HCT116 (cell line): ENCODE measurements around the gene EMX1. TPM values are rescaled to one million over a fixed set of nuclear protein-coding genes. Genes with fewer than 3 reads are reported as not detected.

Experiments
- ATAC-seq: fragments of 200-7000 bp; cut with Tn5 transposase; 2 replicates; pipeline ENCODE4 v1.9.1; 2020; ENCODE audit warnings: mild to moderate bottlenecking, moderate library complexity
- BruUV-seq: library from RNA; stranded (reverse); fragments of 400-500 nt; replicated peaks from 2 replicates; lab custom pipeline; 2021; lab: Mats Ljungman, UMichigan
- CTCF ChIA-PET: fragments of 300-600 bp; sonication (Branson Sonifier 250); formaldehyde crosslinking; loops from one replicate; lab custom pipeline; 2021; ENCODE audit warnings: antibody characterized with exemption; lab: Charles Lee
- POLR2A ChIA-PET: fragments of 300-600, 350-600 bp; sonication (Branson Sonifier 250); formaldehyde crosslinking; loops from one replicate; lab custom pipeline; 2021; ENCODE audit warnings: antibody characterized with exemption; lab: Charles Lee
- RAD21 ChIA-PET, 2 experiments: fragments of 300-600 bp; sonication (Branson Sonifier 250); formaldehyde crosslinking; loops; one replicate each; lab custom pipeline; 2023; ENCODE audit warnings: low total read pairs in 2 of 2; ENCODE audit not compliant: uncharacterized antibody in 2 of 2, unreplicated experiment in 2 of 2, low non-redundant PET in 1 of 2; lab: Charles Lee
- DNase-seq: peaks from one replicate; pipeline ENCODE4 v3.0.0-alpha.2; 2010; ENCODE audit warnings: low read depth, low spot score
- H2AFZ ChIP-seq: fragments of 200-600 bp; shearing (Covaris generic), sonication (generic); 2 replicates; pipeline ENCODE4 v1.6.1; 2017; ENCODE audit warnings: low read depth, mixed run types, mixed read lengths, antibody characterized with exemption, low read length; ENCODE audit not compliant: poor library complexity, severe bottlenecking
- H3K27ac ChIP-seq: 2 replicates; pipeline ENCODE4 v1.5.1; 2012; ENCODE audit warnings: low read depth, low read length
- H3K27me3 ChIP-seq: fragments of 200-600 bp; sonication (generic); 2 replicates; pipeline ENCODE4 v1.6.1; 2016; ENCODE audit warnings: mixed run types, low read length, mixed read lengths; ENCODE audit not compliant: insufficient read depth
- H3K36me3 ChIP-seq, 2 experiments: fragments of 200-500 bp in 1 of 2; fragments of 200-600 bp in 1 of 2; sonication (Bioruptor generic) in 1 of 2; sonication (generic) in 1 of 2; 2 replicates each; pipeline versions ENCODE4 v1.5.1 to v1.6.1; 2014 to 2016; ENCODE audit warnings: low read length in 2 of 2, inconsistent platforms in 1 of 2, mixed read lengths in 1 of 2, mixed run types in 1 of 2; ENCODE audit not compliant: insufficient read depth in 2 of 2, control insufficient read depth in 1 of 2
- H3K4me1 ChIP-seq, 2 experiments: fragments of 200-600 bp in 1 of 2; sonication (generic) in 1 of 2; 2 replicates each; pipeline versions ENCODE4 v1.5.1 to v1.6.1; 2012 to 2017; ENCODE audit warnings: low read length in 2 of 2, inconsistent platforms in 1 of 2, mild to moderate bottlenecking in 1 of 2, mixed read lengths in 1 of 2, mixed run types in 1 of 2, moderate library complexity in 1 of 2; ENCODE audit not compliant: insufficient read depth in 2 of 2, control insufficient read depth in 1 of 2
- H3K4me2 ChIP-seq: fragments of 200-600 bp; sonication (generic); 2 replicates; pipeline ENCODE4 v1.6.1; 2017; ENCODE audit warnings: mixed run types, low read length, mixed read lengths
- H3K4me3 ChIP-seq, 2 experiments: fragments of 200-600 bp in 1 of 2; sonication (generic) in 1 of 2; replicated peaks in 1 of 2; 2 replicates each; pipeline ENCODE4 v1.5.1; 2011 to 2016; ENCODE audit warnings: low read length in 2 of 2, control low read depth in 1 of 2, low read depth in 1 of 2, mild to moderate bottlenecking in 1 of 2, mixed read lengths in 1 of 2, mixed run types in 1 of 2
- H3K79me2 ChIP-seq: fragments of 200-600 bp; sonication (generic); 2 replicates; pipeline ENCODE4 v1.6.1; 2017; ENCODE audit warnings: mild to moderate bottlenecking, mixed run types, low read length, moderate library complexity, mixed read lengths; ENCODE audit not compliant: insufficient read depth
- H3K9ac ChIP-seq: fragments of 200-600 bp; sonication (generic); 2 replicates; pipeline ENCODE4 v1.6.1; 2016; ENCODE audit warnings: low read length, mixed read lengths
- H3K9me2 ChIP-seq: fragments of 200-600 bp; sonication (generic), shearing (Covaris generic); 2 replicates; pipeline ENCODE4 v1.6.1; 2017; ENCODE audit warnings: mixed run types, mild to moderate bottlenecking, moderate library complexity; ENCODE audit not compliant: insufficient read depth
- H3K9me3 ChIP-seq, 2 experiments: fragments of 200-500 bp in 1 of 2; fragments of 200-600 bp in 1 of 2; sonication (Bioruptor generic) in 1 of 2; sonication (generic) in 1 of 2; 2 replicates each; pipeline ENCODE4 v1.6.1; 2014 to 2017; ENCODE audit warnings: low read length in 2 of 2, mixed read lengths in 2 of 2, inconsistent platforms in 1 of 2, low read depth in 1 of 2, mild to moderate bottlenecking in 1 of 2, mixed run types in 1 of 2, moderate library complexity in 1 of 2; ENCODE audit not compliant: control insufficient read depth in 1 of 2, insufficient read depth in 1 of 2
- H4K20me1 ChIP-seq: fragments of 200-600 bp; sonication (generic), shearing (Covaris generic); 2 replicates; pipeline ENCODE4 v1.6.1; 2017; ENCODE audit warnings: mixed run types, mild to moderate bottlenecking, moderate library complexity; ENCODE audit not compliant: insufficient read depth
- CEBPB ChIP-seq: IDR thresholded peaks from 2 replicates; pipeline ENCODE4 v1.6.1; 2012; ENCODE audit warnings: low read depth
- CTCF ChIP-seq, 3 experiments: fragments of 200-600 bp in 1 of 3; sonication (generic) in 1 of 3; IDR thresholded peaks in 2 of 3; conservative IDR thresholded peaks in 1 of 3; 2 replicates each; pipeline ENCODE4 v1.5.1; 2012 to 2017; ENCODE audit warnings: low read depth in 2 of 3, low read length in 2 of 3, antibody characterized with exemption in 1 of 3, borderline replicate concordance in 1 of 3, control low read depth in 1 of 3, mild to moderate bottlenecking in 1 of 3, mixed read lengths in 1 of 3, mixed run types in 1 of 3, moderate library complexity in 1 of 3; ENCODE audit not compliant: insufficient read depth in 1 of 3
- EGR1 ChIP-seq: IDR thresholded peaks from 2 replicates; pipeline ENCODE4 v1.6.1; 2012; ENCODE audit warnings: low read depth
- EZH2phosphoT487 ChIP-seq: fragments of 200-600 bp; IDR thresholded peaks from 2 replicates; pipeline ENCODE4 v1.6.1; 2018; ENCODE audit warnings: antibody characterized with exemption, borderline replicate concordance
- FOSL1 ChIP-seq: IDR thresholded peaks from 2 replicates; pipeline ENCODE4 v1.6.1; 2012; ENCODE audit warnings: low read depth
- RAD21 ChIP-seq: IDR thresholded peaks from 2 replicates; pipeline ENCODE4 v1.6.1; 2012; ENCODE audit warnings: low read depth, mild to moderate bottlenecking
- SRF ChIP-seq: IDR thresholded peaks from 2 replicates; pipeline ENCODE4 v1.6.1; 2012; ENCODE audit warnings: low read depth
- YY1 ChIP-seq: IDR thresholded peaks from 2 replicates; pipeline ENCODE4 v1.6.1; 2011; ENCODE audit warnings: low read length, low read depth, moderate library complexity, mild to moderate bottlenecking; ENCODE audit not compliant: insufficient replicate concordance; ENCODE audit errors: extremely low read depth
- intact Hi-C: fragments of 100-400 bp; cut with micrococcal nuclease; formaldehyde crosslinking; loops from 2 replicates; pipeline ENCODE4 v1.10.0; 2022
- total RNA-seq: library from RNA; stranded (reverse); gene quantifications from one replicate; pipeline ENCODE4 v1.2.1, GENCODE V29; 2021; ENCODE audit not compliant: unreplicated experiment

Gene EMX1
- total RNA-seq, 1 experiment from 2014 or later = 3.1 TPM

GRCh38 chr2:72891091-72891818 lies 26.1 kb upstream of the EMX1 start:
- H3K9ac ChIP-seq = no peak overlapping the region
- H3K4me1 ChIP-seq = peaks cover 11 to 25% of the 10 kb centered on the region in 2 experiments
- intact Hi-C loops = loop anchor here (5.0 kb wide), 1 partner anchor 286 kb away; no protein-coding TSS in a partner anchor
- TSS peak; percentile 15 for BruUV-seq
- H3K4me3 ChIP-seq = no peak overlapping the region
- no peak overlapping the region for H3K27ac ChIP-seq
- no peak overlapping the region for H3K4me2 ChIP-seq
- H2AFZ ChIP-seq = no peak overlapping the region
- ATAC-seq = no peak
- ChIA-PET CTCF (interaction anchor here (1.8 to 3.0 kb wide), 3 partner anchors 44 to 287 kb away, joined by 5 to 28 read pairs (median 23); no protein-coding TSS in a partner anchor), RAD21 (no interaction called here), POLR2A (no interaction called here)
- H3K27me3 ChIP-seq = no peaks in the 10 kb centered on the region
- DNase-seq = no peak
- H3K9me2 ChIP-seq = no peaks in the 10 kb centered on the region
- peaks cover 0 to 20% of the 10 kb centered on the region in 2 experiments; a peak in 2 of 4 replicates for H3K36me3 ChIP-seq
- H3K9me3 ChIP-seq = no peaks in the 10 kb centered on the region
- no peak for TF ChIP-seq EZH2phosphoT487
- no peak for TF ChIP-seq CEBPB
- TF ChIP-seq EGR1 = no peak
- no peak for TF ChIP-seq YY1
- no peak for TF ChIP-seq FOSL1
- peaks cover 21% of the 10 kb centered on the region; the same call in 1 of the 2 replicates for H3K79me2 ChIP-seq
- H4K20me1 ChIP-seq = peaks cover 4% of the 10 kb centered on the region; the same call in 1 of the 2 replicates

GRCh38 chr2:72892506-72893173 lies 24.7 kb upstream of the EMX1 start:
- no TSS peak for BruUV-seq
- ATAC-seq = peak; percentile 88

More at GRCh38 chr2:72892506-72893173, 24.7 kb upstream of the EMX1 start:
- peak; percentile 93 for TF ChIP-seq RAD21
- peak; percentile 77 to 93 (median 85) for TF ChIP-seq CTCF (IDR thresholded peaks at IDR 0.05 in 2 of 3, conservative IDR thresholded peaks at IDR 0.05 in 1 of 3; ENCODE audit: borderline replicate concordance in 1 of 3, insufficient read depth in 1 of 3, low read depth in 2 of 3, low read length in 2 of 3)
- TF ChIP-seq SRF = no peak
- TF ChIP-seq, all 23 proteins: peak for 2
- Histone ChIP-seq H3K36me3 (peaks cover 0 to 20% of the 10 kb centered on the region in 2 experiments; a peak in 2 of 4 replicates), H3K27ac (no peak overlapping the region), H3K9ac (no peak overlapping the region), H3K4me3 (no peak overlapping the region), H4K20me1 (peaks cover 4% of the 10 kb centered on the region; the same call in 1 of the 2 replicates), H3K79me2 (peaks cover 21% of the 10 kb centered on the region; the same call in 1 of the 2 replicates), H3K9me3 (no peaks in the 10 kb centered on the region), H2AFZ (no peak overlapping the region), H3K4me1 (peaks cover 6 to 14% of the 10 kb centered on the region in 2 experiments; a peak in 3 of 4 replicates), H3K27me3 (no peaks in the 10 kb centered on the region), H3K4me2 (no peak overlapping the region), H3K9me2 (no peaks in the 10 kb centered on the region)
- no peak for DNase-seq
- intact Hi-C loops = loop anchor here (1.0 to 5.0 kb wide), 5 partner anchors 43 to 285 kb away; partner anchors contain the start of gene SFXN5
- ChIA-PET POLR2A (no interaction called here), CTCF (interaction anchor here (0.9 to 3.0 kb wide), 16 partner anchors 11 to 320 kb away, joined by 3 to 28 read pairs (median 6); partner anchors contain the start of genes EMX1 and SFXN5), RAD21 (interaction anchor here (1.2 to 2.2 kb wide), 6 partner anchors 42 to 285 kb away, joined by 3 to 11 read pairs (median 7); no protein-coding TSS in a partner anchor)
